Activated naive CD8-positive, alpha-beta T cell (primary cell): ENCODE measurements around the gene CD207.
"Not testable (repeated sequence)": the region's sequence is repeated elsewhere in the genome, so short reads cannot be mapped to it uniquely, and the experiment has no call there.

ENCODE experiments used
- H3K27ac Mint-ChIP-seq: one replicate; pipeline ENCODE4 v1.8.0; 2021; ENCODE audit warnings: mixed read lengths
- H3K27me3 Mint-ChIP-seq: one replicate; pipeline ENCODE4 v1.8.0; 2021; ENCODE audit warnings: mixed read lengths
- H3K36me3 Mint-ChIP-seq: one replicate; pipeline ENCODE4 v1.8.0; 2021; ENCODE audit warnings: mixed read lengths
- H3K4me1 Mint-ChIP-seq: one replicate; pipeline ENCODE4 v1.8.0; 2021; ENCODE audit warnings: low read depth, mixed read lengths
- H3K4me3 Mint-ChIP-seq: one replicate; pipeline ENCODE4 v1.8.0; 2021; ENCODE audit warnings: mild to moderate bottlenecking, mixed read lengths
- H3K9me3 Mint-ChIP-seq: one replicate; pipeline ENCODE4 v1.8.0; 2021; ENCODE audit warnings: low read depth, mixed read lengths

The CD207 gene

DNA sequence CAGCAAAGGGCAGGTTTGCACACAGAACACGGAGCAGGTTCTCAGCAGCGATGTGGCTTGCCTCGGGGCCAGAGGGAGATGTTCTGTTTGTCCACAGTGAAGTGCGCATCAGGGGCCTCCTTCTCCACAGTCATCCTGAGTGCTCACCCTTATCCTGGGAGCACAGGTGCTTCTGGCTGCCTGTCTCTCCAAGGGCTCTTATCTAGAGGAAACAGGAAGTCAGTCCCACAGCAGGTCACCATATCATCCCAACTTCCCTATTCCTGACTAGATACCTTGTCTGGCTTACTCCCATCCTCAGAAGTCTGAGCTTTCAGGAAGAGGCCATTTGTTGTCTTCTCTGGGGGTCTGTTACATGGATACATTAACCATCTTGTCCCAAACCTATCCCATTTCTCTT lies at the start of gene CD207:
Gene CD207 (minus strand): TSS at position 174 of the 400 bp plus-strand sequence. CDS start 40 bp downstream, at position 134.
- no peaks in the 10 kb centered on the region for H3K4me1 Mint-ChIP-seq

DNA sequence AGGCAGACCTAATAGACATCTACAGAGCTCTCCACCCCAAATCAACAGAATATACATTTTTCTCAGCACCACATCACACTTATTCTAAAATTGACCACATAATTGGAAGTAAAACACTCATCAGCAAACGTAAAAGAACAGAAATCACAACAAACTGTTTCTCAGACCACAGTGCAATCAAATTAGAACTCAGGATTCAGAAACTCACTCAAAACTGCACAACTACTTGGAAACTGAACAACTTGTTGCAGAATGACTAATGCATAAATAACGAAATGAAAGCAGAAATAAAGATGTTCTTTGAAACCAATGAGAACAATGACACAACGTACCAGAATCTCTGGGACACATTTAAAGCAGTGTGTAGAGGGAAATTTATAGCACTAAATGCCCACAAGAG lies 42.9 kb upstream of the CD207 start:
- peaks cover 70% of the 10 kb centered on the region for H3K27me3 Mint-ChIP-seq
- H3K27ac Mint-ChIP-seq, H3K9me3 Mint-ChIP-seq, H3K36me3 Mint-ChIP-seq, H3K4me1 Mint-ChIP-seq, H3K4me3 Mint-ChIP-seq: not testable (repeated sequence)

More for the DNA sequence above, at the start of gene CD207:
- Mint-ChIP-seq H3K9me3 (no peaks in the 10 kb centered on the region), H3K27me3 (no peaks in the 10 kb centered on the region), H3K4me3 (no peak within 1 kb of the TSS), H3K27ac (peak within 1 kb of the TSS; percentile 72), H3K36me3 (no peaks in the 10 kb centered on the region)

DNA sequence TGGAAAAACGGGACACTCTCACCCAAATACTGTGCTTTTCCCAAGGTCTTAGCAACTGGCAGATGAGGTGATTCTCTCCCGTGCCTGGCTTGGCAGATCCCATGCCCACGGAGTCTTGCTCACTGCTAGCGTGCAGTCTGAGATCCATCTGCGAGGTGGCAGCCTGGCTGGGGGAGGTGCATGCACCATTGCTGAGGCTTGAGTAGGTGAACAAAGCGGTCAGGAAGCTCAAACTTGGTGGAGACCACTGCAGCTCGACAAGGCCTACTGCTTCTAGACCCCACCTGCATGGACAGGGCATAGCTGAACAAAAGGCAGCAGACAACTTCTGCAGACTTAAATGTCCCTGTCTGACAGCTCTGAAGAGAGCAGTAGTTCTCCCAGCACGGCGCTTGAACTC lies 40.5 kb upstream of the CD207 start:
- H3K27ac Mint-ChIP-seq, H3K4me3 Mint-ChIP-seq, H3K9me3 Mint-ChIP-seq, H3K4me1 Mint-ChIP-seq, H3K36me3 Mint-ChIP-seq: not testable (repeated sequence)
- H3K27me3 Mint-ChIP-seq = peaks cover 53% of the 10 kb centered on the region

DNA sequence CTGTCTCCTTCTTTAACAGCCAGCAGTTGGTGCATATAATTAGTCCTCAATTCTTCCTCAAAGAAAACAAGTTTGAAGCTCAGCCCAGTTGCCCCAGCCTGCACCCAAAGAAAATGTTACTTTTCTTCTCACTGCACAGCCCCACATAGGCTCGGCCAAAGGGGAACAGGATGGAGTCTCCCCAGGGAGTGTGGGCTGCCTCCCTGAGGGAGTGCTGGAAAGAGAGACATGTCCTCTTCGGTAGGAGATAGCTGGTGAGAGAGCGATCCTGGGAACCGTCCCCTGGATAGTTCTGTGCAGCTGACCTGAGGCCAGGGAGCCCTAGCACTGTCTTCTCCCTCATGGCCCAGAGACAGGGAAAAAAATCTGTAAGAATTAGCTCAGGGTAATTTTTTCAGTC lies 37.9 kb upstream of the CD207 start:
- Mint-ChIP-seq H3K27me3 (peaks cover 32% of the 10 kb centered on the region), H3K9me3 (no peaks in the 10 kb centered on the region), H3K4me3 (no peak overlapping the region), H3K36me3 (peaks cover 3% of the 10 kb centered on the region), H3K27ac (no peak overlapping the region), H3K4me1 (peaks cover 6% of the 10 kb centered on the region)

DNA sequence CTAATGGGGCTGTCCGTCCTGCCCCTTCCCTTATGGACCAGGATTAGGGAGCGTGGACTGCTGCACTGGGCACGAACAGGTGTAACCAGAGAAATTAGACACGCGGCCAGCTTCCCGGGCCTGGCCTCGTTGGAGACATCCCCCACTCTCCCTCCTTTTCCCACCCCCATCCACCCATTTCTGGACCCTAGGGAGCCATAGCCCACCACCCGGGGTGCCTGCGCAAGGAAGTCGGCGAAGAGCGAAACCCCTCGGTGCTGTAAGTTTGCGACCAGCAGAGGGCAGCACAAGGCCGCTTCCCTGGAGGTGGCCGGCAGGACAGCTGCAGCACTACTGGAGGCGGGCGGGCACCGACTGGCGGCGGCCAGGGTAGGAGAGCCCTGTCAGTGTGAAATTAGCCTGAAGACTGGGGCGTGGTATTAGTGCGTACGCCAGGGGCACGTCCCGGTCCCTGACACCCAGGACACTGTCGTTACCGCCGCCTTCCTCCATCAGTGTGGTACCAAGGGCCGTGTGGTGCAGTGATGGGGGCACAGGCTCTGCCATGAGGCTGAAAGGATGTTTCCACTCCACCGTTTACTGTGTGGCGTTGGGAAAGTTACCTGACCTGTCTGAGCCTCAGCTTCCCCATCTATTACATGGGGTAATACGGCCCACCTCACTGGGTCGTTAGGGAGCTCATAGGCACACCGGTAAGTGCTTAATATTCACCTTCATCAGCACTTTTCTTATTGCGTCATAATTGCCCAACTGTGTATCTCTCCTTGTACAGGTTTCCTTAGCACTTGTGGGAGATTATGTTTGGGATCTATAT lies 36.0 kb upstream of the CD207 start:
- no peak overlapping the region for H3K27ac Mint-ChIP-seq
- no peaks in the 10 kb centered on the region for H3K9me3 Mint-ChIP-seq
- H3K4me3 Mint-ChIP-seq = peak overlapping the region; percentile 35
- peaks cover 6% of the 10 kb centered on the region for H3K4me1 Mint-ChIP-seq
- H3K27me3 Mint-ChIP-seq = peaks cover 18% of the 10 kb centered on the region
- no peaks in the 10 kb centered on the region for H3K36me3 Mint-ChIP-seq

DNA sequence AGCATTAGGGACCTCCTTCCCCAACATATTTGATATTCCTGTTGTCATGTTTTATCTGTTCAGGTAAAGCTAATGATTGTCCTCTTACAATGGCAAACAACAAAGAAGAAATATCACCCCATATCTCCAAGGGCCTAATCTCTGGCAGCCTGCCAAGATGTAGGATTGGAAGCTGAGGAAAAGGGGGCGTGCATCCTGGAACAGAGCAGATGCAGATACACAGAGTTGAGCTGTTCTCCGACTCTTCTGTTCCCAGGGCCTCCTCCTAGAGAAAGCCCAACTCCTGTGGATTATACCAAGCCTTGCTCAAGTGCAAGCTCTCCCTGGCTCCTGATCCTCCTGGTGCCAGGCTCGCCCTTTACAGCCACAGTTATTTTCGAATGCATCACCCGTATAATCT lies 35.2 kb upstream of the CD207 start:
- peaks cover 6% of the 10 kb centered on the region for H3K4me1 Mint-ChIP-seq
- no peaks in the 10 kb centered on the region for H3K36me3 Mint-ChIP-seq
- H3K27me3 Mint-ChIP-seq = peaks cover 15% of the 10 kb centered on the region
- H3K9me3 Mint-ChIP-seq = no peaks in the 10 kb centered on the region
- H3K27ac Mint-ChIP-seq = no peak overlapping the region
- H3K4me3 Mint-ChIP-seq = no peak overlapping the region

DNA sequence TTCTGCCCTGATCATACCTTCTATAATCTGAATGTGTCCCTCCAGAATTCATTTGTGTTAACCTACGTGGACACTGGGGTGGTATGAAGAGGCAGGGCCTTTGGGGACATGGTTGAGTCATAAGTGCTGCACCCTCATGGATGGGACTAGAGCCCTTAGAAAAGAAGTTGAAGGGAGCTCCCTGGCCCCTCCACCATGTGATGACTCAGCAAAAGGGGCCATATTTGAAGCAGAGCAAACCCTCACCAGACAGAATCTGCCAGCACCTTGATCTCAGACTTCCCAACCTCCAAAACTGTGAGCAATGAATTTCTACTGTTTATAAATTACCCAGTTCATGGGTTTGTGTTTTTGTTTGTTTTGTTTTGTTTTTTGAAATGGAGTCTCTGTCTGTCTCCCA lies 33.4 kb upstream of the CD207 start:
- Mint-ChIP-seq H3K4me1 (peaks cover 6% of the 10 kb centered on the region), H3K9me3 (no peaks in the 10 kb centered on the region), H3K36me3 (no peaks in the 10 kb centered on the region), H3K27me3 (peaks cover 12% of the 10 kb centered on the region), H3K4me3 (no peak overlapping the region), H3K27ac (no peak overlapping the region)

DNA sequence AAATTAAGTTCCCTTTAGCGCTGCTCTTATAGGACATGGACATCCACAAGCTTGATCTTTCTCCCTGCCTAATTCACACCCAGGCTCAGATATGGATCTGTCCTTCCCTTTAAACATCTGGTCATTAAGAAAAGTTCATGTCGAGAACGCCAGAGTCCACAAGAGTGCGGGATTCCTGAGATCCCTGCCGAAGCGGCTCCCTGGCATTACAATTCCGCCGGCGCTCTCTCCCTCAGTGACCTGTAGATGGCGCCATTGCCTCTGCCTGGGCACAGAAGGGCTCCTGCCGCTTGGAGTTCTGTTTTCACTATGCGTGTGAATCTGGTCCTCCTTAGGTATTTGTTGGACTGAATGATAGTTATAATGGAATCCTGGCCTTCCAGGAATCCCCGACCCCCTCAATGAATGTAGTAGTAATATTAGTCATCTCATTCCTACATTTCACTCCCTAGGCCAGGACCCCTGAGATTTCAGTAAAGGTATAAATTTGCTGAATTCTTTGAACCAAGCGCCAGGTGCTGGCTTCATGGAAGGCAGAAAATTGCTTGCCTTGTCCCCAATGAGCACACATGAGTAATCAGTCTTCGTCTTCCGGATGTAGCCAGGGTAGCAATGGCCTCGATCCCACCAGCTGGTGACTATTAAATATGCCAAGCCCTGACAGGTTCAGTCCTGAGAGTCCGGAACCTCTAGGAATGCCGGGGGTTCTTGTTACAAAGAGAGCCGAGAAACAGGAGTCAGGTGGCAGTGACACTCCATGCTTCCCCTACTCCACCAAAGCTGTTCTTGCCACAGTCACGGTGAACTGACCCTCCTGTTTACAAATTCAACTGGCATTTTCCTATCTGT lies 26.4 kb upstream of the CD207 start:
- no peak overlapping the region for H3K4me3 Mint-ChIP-seq

DNA sequence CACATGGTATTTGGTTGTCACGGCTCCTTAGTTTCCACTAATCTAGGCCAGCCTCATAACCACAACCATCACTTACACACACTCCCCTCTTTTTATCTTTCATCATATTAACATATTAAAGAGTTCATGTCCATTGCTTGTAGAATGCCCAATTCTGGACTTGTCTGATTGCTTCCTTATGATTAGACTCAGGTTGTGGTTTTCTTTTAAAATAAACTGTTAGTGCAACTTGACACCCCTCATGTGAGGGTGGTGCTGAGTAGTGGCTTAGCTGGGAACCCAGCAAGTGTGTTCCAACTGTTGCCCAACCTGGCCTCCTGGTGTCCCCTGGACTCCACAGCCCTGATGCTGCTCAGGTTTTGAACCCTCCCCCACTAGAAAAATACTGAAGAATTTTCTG lies 20.1 kb upstream of the CD207 start:
- Mint-ChIP-seq H3K4me1 (peaks cover 25% of the 10 kb centered on the region), H3K27me3 (peaks cover 1% of the 10 kb centered on the region), H3K27ac (no peak overlapping the region), H3K9me3 (no peaks in the 10 kb centered on the region), H3K4me3 (no peak overlapping the region), H3K36me3 (no peaks in the 10 kb centered on the region)

More for the DNA sequence above, 26.4 kb upstream of the CD207 start:
- no peak overlapping the region for H3K27ac Mint-ChIP-seq
- peaks cover 14% of the 10 kb centered on the region for H3K27me3 Mint-ChIP-seq
- no peaks in the 10 kb centered on the region for H3K9me3 Mint-ChIP-seq
- no peaks in the 10 kb centered on the region for H3K36me3 Mint-ChIP-seq
- peaks cover 4% of the 10 kb centered on the region for H3K4me1 Mint-ChIP-seq

DNA sequence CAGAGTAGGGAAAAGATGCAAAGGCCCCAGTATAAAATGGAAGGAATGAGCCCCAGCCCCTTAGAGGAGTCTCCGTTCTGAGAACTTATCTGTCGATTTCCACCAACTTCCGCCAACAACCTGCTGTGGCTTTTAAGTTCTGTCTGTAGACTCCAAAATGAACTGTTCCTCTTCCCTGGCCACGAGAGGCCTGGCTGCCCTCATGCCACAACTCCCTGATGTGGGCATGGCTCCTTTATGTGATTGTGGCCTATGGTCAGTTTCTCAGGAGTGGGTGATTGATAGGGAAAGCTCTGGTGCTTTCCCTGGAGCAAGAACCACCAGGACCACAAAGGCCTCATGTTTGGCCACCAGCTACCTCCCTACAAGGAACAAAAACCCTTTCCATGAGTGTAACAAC lies 18.8 kb upstream of the CD207 start:
- Mint-ChIP-seq H3K36me3 (no peaks in the 10 kb centered on the region), H3K27ac (no peak overlapping the region), H3K4me3 (no peak overlapping the region), H3K9me3 (no peaks in the 10 kb centered on the region), H3K27me3 (no peaks in the 10 kb centered on the region), H3K4me1 (peaks cover 28% of the 10 kb centered on the region)

DNA sequence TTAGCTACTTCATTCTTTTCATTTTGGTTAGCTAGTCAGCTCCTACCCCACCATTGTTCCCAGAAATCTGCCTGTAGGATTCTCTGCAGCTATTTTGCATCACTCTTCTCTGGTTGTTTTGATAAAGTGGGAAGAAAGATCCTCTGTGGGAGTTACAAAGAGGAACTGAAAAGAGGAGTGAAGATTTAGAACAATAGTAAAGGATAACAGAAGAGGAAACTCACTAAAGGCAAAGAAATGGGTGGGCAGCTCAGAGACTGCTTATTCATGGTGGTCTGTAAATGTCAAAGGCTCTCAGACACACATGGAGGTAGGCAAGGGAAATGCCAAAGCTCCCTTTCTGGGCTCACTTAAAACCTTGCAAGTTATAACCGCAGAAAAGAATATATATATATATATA lies 17.2 kb upstream of the CD207 start:
- H3K4me3 Mint-ChIP-seq = peak overlapping the region; percentile 9
- H3K27ac Mint-ChIP-seq = peak overlapping the region; percentile 54

DNA sequence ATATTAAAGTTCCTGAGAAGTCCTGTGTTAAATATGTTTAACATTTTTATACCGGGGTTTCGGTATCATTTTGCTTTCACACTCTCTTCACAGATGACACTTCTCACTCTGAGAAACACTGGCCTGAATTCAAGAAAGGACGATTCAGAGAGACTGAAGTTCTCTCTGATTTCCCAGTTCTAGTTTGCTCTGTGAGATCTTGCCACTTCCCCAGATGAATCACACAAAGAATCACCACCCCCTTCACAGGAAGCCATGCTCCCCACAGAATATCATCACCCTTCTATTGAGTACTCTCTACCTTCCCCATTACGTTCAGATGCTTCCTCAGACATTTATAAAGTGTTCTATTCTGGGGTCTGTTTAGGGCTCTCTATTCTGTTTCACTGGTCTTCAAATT lies 16.1 kb upstream of the CD207 start:
- Mint-ChIP-seq H3K4me3 (peak overlapping the region; percentile 77), H3K27me3 (no peaks in the 10 kb centered on the region), H3K9me3 (no peaks in the 10 kb centered on the region), H3K36me3 (no peaks in the 10 kb centered on the region), H3K27ac (peak overlapping the region; percentile 97), H3K4me1 (peaks cover 28% of the 10 kb centered on the region)

More for the DNA sequence above, 17.2 kb upstream of the CD207 start:
- Mint-ChIP-seq H3K36me3 (no peaks in the 10 kb centered on the region), H3K9me3 (no peaks in the 10 kb centered on the region), H3K4me1 (peaks cover 28% of the 10 kb centered on the region), H3K27me3 (no peaks in the 10 kb centered on the region)

DNA sequence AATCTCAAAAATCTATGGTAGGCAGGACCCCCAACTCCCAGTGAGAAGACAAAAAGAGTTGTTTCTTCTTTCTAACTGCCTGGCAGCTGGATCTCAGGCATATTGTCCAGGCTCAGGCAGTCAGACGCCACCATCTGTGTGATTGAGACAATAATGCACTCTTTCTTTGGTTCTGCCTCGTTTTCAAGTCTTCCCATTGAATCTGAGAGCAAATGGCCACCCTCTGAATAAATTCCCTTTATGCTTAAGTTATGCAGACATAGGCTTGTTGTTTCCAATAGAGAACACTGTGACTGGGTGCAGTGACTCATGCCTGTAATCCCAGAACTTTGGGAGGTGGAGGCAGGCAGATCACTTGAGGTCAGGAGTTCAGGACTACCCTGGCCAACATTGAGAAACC lies 15.3 kb upstream of the CD207 start:
- H3K4me1 Mint-ChIP-seq = peaks cover 28% of the 10 kb centered on the region
- peak overlapping the region; percentile 55 for H3K27ac Mint-ChIP-seq
- H3K9me3 Mint-ChIP-seq = no peaks in the 10 kb centered on the region
- no peak overlapping the region for H3K4me3 Mint-ChIP-seq
- no peaks in the 10 kb centered on the region for H3K27me3 Mint-ChIP-seq
- no peaks in the 10 kb centered on the region for H3K36me3 Mint-ChIP-seq

DNA sequence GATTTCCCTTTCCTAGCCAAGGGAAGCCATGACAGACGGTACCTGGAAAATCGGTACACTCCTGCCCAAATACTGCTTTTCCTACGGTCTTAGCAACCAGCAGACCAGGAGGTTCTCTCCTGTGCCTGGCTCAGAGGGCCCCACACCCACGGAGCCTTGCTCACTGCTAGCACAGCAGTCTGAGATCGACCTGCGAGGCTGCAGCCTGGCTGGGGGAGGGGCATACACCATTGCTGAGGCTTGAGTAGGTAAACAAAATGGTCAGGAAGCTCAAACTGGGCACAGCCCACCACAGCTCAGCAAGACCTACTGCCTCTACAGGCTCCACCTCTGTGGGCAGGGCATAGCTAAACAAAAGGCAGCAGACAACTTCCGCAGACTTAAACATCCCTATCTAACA lies 6.8 kb upstream of the CD207 start:
- no peak overlapping the region for H3K27ac Mint-ChIP-seq
- no peak overlapping the region for H3K4me3 Mint-ChIP-seq
- H3K36me3 Mint-ChIP-seq = no peaks in the 10 kb centered on the region
- H3K9me3 Mint-ChIP-seq = no peaks in the 10 kb centered on the region
- peaks cover 4% of the 10 kb centered on the region for H3K27me3 Mint-ChIP-seq
- no peaks in the 10 kb centered on the region for H3K4me1 Mint-ChIP-seq
